NT2/D1 (cell line): Measurements from ENCODE around the gene OR8U1.

ENCODE experiments used
- YY1 ChIP-seq: IDR thresholded peaks from 2 replicates; pipeline ENCODE4 v1.6.1; 2011; ENCODE audit not compliant: insufficient read length, insufficient read depth
- ZNF274 ChIP-seq: IDR thresholded peaks from 2 replicates; pipeline ENCODE4 v1.6.1; 2011; ENCODE audit warnings: mild to moderate bottlenecking, low read depth, low read length

DNA sequence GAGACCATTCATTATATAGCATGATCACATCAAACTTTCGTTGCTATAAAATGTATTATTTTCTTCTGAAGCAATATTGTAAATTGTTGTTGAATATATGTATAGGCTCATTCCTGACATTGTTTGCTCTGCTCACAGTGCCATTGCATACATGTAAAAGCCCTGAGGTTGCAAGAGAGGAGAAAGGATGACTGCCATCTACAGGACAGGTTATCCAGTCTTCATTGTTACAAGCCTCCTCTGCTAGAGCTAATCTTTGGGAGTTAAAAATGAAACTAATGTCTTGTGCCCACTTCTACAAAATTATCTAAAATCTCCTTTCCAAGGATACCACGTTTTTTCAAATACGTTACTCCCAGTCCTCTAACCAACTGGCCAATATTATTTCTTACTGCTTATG is 20.6 kb downstream of the OR8U1 start:
- TF ChIP-seq YY1, result no peak
- no peak for TF ChIP-seq ZNF274
